ENCODE results near the gene CDRT4.

- TF ChIP-seq CTCF (IDR thresholded peaks at IDR 0.05) (no peak), POLR2A (IDR thresholded peaks at IDR 0.05; ENCODE audit: low read length) (no peak), E2F6 (IDR thresholded peaks at IDR 0.05; ENCODE audit: borderline replicate concordance, low read depth) (no peak), RFX5 (IDR thresholded peaks at IDR 0.05) (no peak), CEBPB (IDR thresholded peaks at IDR 0.05) (no peak), GATA3 (IDR thresholded peaks at IDR 0.05; ENCODE audit: borderline replicate concordance) (no peak), MYC (IDR thresholded peaks at IDR 0.05; ENCODE audit: borderline replicate concordance, low read length) (no peak), ESRRA (IDR thresholded peaks at IDR 0.05; ENCODE audit: borderline replicate concordance, low read length) (no peak), MAX (IDR thresholded peaks at IDR 0.05) (no peak), EP300 (IDR thresholded peaks at IDR 0.05) (no peak), KDM5A (IDR thresholded peaks at IDR 0.05) (no peak)
Measured at GRCh38 chr17:15438491-15439105, 28.8 kb downstream of the CDRT4 start.

All from A549 (cell line).